Body of pancreas (tissue), 4 donors: Measurements from ENCODE around the gene ZFP2. TPM values are rescaled to one million over a fixed set of nuclear protein-coding genes. Genes with fewer than 3 reads are reported as not detected.

Source experiments
- ATAC-seq: fragments of 150-250 bp; one replicate; pipeline ENCODE4 v1.9.1; 2016
- DNase-seq, 4 donors: peaks; one replicate each; pipeline ENCODE4 v3.0.0-alpha.2; 2019
- H3K27ac ChIP-seq, 4 donors: fragments of 200-600 bp; sonication (generic); 1 replicate in 3 of 4; 2 replicates in 1 of 4; pipeline versions ENCODE4 v1.5.1 to v1.6.1; 2016 to 2019; ENCODE audit warnings: mild to moderate bottlenecking in 1 of 4, mixed read lengths in 1 of 4, moderate library complexity in 1 of 4
- H3K27me3 ChIP-seq, 2 donors: fragments of 200-600 bp; sonication (generic); one replicate each; pipeline ENCODE4 v1.6.0; 2016; ENCODE audit warnings: mild to moderate bottlenecking in 1 of 2
- H3K36me3 ChIP-seq, 2 donors: fragments of 200-600 bp; sonication (generic); replicated peaks in 1 of 2; 2 replicates each; pipeline ENCODE4 v1.5.1; 2016; ENCODE audit warnings: low read depth in 2 of 2; ENCODE audit not compliant: insufficient read depth in 1 of 2
- H3K4me1 ChIP-seq: fragments of 200-600 bp; sonication (generic); one replicate; pipeline ENCODE4 v1.6.0; 2016
- H3K4me3 ChIP-seq, 2 donors: fragments of 200-600 bp; sonication (generic); 1 replicate in 1 of 2; 2 replicates in 1 of 2; pipeline ENCODE4 v1.5.1; 2016 to 2019
- H3K9me3 ChIP-seq, 3 donors: fragments of 200-600 bp; sonication (generic); 1 replicate in 2 of 3; 2 replicates in 1 of 3; pipeline ENCODE4 v1.5.1; 2016
- CTCF ChIP-seq, 7 experiments: fragments of 450-650 bp in 4 of 7; fragments of 200-600 bp in 3 of 7; sonication (generic) in 3 of 7; IDR thresholded peaks; one replicate each; pipeline ENCODE4 v1.5.1; 2016 to 2019; ENCODE audit warnings: antibody characterized with exemption in 7 of 7
- POLR2A ChIP-seq, 3 donors: fragments of 450-650 bp; IDR thresholded peaks; one replicate each; pipeline ENCODE4 v1.6.1; 2016; ENCODE audit warnings: antibody characterized with exemption in 3 of 3, mild to moderate bottlenecking in 2 of 3
- whole genome bisulfite sequencing, 2 donors: methylation state at CpG; one replicate each; pipeline ENCODE4 v1.1.5; 2017; 5-methylcytosine and 5-hydroxymethylcytosine counted together
- intact Hi-C: fragments of 100-400 bp; cut with DNase I; formaldehyde crosslinking; loops from one replicate; pipeline ENCODE4 v1.15.1; 2023
- total RNA-seq, 2 donors: library from RNA; depleted of rRNA; stranded (reverse); fragments of >200 nt; gene quantifications; one replicate each; pipeline ENCODE4 v1.1.0, GENCODE V29; 2016

Gene ZFP2
- 1 to 10 TPM; 1.8 to 2.6 TPM for total RNA-seq

GRCh38 chr5:178895615-178896571, at the start of gene ZFP2:
Gene ZFP2, plus strand, starts transcription at chr5:178895913. Its CDS starts 35,401 bp downstream, at chr5:178931314.
- intact Hi-C loops = no loop called here
- no peaks in the 10 kb centered on the region for H3K36me3 ChIP-seq

GRCh38 chr5:178849316-178849715, 46.4 kb upstream of the ZFP2 start:
- no peak overlapping the region for H3K4me3 ChIP-seq
- no peak overlapping the region for H3K27ac ChIP-seq
- H3K4me1 ChIP-seq = no peaks in the 10 kb centered on the region
- TF ChIP-seq CTCF (IDR thresholded peaks at IDR 0.05) = no peak
- TF ChIP-seq POLR2A (IDR thresholded peaks at IDR 0.05) = no peak
- intact Hi-C loops = no loop called here
- DNase-seq (no peak), ATAC-seq (no peak)
- 53 to 59% methylated on average over 5 of the region's 5 CpGs for WGBS, 2 donors
- no peaks in the 10 kb centered on the region for H3K9me3 ChIP-seq
- H3K27me3 ChIP-seq = no peaks in the 10 kb centered on the region
- H3K36me3 ChIP-seq = no peaks in the 10 kb centered on the region

More at GRCh38 chr5:178895615-178896571, at the start of gene ZFP2:
- no peaks in the 10 kb centered on the region for H3K27me3 ChIP-seq
- DNase-seq = peak; percentile 63 to 78 (median 68)
- peak within 1 kb of the TSS; percentile 21 to 82 (median 76) for H3K27ac ChIP-seq
- WGBS, 2 donors = 3 to 9% methylated on average over 28 to 53 of the region's 79 CpGs
- peak within 1 kb of the TSS; percentile 71 to 79 for H3K4me3 ChIP-seq
- peak; percentile 95 for ATAC-seq
- TF ChIP-seq CTCF (IDR thresholded peaks at IDR 0.05) = peak in 1 of 7 experiments; percentile 1
- TF ChIP-seq POLR2A (IDR thresholded peaks at IDR 0.05) = peak; percentile 28 to 68 (median 62)
- peaks cover 3% of the 10 kb centered on the region for H3K4me1 ChIP-seq
- H3K9me3 ChIP-seq = no peaks in the 10 kb centered on the region

GRCh38 chr5:178851951-178852350, 43.8 kb upstream of the ZFP2 start:
- no peaks in the 10 kb centered on the region for H3K4me1 ChIP-seq
- no peak overlapping the region for H3K27ac ChIP-seq
- H3K36me3 ChIP-seq = no peaks in the 10 kb centered on the region
- intact Hi-C loops = no loop called here
- ATAC-seq = no peak
- H3K9me3 ChIP-seq = no peaks in the 10 kb centered on the region
- 81 to 86% methylated on average over 3 of the region's 3 CpGs for WGBS, 2 donors
- TF ChIP-seq POLR2A (IDR thresholded peaks at IDR 0.05) = no peak
- TF ChIP-seq CTCF (IDR thresholded peaks at IDR 0.05) = no peak
- no peak for DNase-seq
- H3K27me3 ChIP-seq = no peaks in the 10 kb centered on the region
- H3K4me3 ChIP-seq = no peak overlapping the region

- no peaks in the 10 kb centered on the region for H3K27me3 ChIP-seq
- intact Hi-C loops = no loop called here
- no peak for TF ChIP-seq POLR2A (IDR thresholded peaks at IDR 0.05)
- no peak for TF ChIP-seq CTCF (IDR thresholded peaks at IDR 0.05)
- WGBS, 2 donors = 47 to 49% methylated on average over 5 of the region's 5 CpGs
- H3K36me3 ChIP-seq = no peaks in the 10 kb centered on the region
- no peaks in the 10 kb centered on the region for H3K4me1 ChIP-seq
- H3K4me3 ChIP-seq = no peak overlapping the region
- no peak for DNase-seq
- no peaks in the 10 kb centered on the region for H3K9me3 ChIP-seq
- ATAC-seq = no peak
- no peak overlapping the region for H3K27ac ChIP-seq
These were observed 41.4 kb upstream of the ZFP2 start for GRCh38 chr5:178854284-178854683.
